GM12801 (cell line): Measurements from ENCODE around the gene ETV3L.

Experiments used
- TF ChIP-seq, protein P1 (sequence below): IDR thresholded peaks from one replicate; pipeline ENCODE4 v1.5.1; 2011; ENCODE audit warnings: control low read depth; ENCODE audit not compliant: insufficient read length; ENCODE audit errors: extremely low read depth

Gene ETV3L

DNA sequence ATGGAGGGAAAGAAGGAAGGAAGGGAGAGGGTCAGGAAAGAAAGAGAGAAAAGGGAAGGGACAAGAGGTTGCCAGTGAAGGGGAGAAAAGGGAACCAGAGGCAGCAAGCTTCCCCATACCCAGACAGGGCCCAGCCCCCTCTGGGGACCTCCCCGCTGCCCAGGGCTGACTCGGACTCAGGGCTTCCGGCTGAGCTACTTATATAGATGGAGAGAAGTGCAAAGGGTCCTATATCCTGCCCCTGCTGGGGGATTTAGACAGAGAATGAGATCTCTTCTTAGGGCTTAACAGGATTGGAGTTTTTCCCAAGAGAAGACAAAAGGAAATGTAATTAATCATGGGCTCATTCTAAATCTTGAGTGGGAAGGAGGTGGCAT is at the start of gene ETV3L:
Gene ETV3L, minus strand, starts transcription at position 176 of the 377 bp plus-strand sequence. CDS start 285 bp downstream, outside the sequence.
- TF ChIP-seq, protein P1, sequence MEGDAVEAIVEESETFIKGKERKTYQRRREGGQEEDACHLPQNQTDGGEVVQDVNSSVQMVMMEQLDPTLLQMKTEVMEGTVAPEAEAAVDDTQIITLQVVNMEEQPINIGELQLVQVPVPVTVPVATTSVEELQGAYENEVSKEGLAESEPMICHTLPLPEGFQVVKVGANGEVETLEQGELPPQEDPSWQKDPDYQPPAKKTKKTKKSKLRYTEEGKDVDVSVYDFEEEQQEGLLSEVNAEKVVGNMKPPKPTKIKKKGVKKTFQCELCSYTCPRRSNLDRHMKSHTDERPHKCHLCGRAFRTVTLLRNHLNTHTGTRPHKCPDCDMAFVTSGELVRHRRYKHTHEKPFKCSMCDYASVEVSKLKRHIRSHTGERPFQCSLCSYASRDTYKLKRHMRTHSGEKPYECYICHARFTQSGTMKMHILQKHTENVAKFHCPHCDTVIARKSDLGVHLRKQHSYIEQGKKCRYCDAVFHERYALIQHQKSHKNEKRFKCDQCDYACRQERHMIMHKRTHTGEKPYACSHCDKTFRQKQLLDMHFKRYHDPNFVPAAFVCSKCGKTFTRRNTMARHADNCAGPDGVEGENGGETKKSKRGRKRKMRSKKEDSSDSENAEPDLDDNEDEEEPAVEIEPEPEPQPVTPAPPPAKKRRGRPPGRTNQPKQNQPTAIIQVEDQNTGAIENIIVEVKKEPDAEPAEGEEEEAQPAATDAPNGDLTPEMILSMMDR = no peak

DNA sequence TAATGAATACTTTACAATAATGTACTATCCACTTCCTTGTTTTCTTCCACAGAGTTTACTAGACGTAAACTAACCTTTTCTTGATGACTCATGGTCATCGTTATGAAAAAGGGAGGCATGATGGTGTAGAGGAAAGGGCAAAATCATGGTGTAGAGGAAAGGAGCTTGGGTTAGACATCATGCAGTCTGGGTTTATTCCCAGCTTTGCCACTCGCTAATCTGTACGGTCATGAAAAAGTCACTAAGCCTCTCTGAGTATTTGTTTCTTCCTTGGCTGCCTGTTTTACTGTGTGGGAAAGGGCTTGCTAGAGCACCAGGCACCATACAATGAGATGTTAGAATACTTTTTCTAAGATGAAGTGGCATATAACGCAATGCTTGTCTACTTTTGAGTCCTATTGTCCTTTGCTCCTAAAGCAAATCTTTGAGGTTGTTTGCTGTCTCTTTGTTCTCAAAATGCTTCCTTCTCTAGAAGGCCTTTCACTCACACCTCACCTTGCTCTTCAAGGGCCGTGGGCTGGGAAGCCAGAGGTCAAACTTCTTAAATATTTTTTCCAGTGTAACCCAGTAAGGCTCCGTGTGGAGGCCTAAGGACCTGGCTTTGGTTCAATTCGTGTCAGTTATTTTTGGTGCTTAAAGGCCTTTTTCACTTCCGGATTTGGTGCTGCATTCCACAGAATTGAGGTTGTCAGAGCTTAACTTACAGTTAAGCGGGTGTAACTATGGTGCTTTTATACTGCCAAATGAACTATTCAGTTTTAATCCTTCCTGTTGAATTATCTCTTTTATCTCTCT is 48.5 kb upstream of the ETV3L start:
- TF ChIP-seq, protein P1 = no peak

DNA sequence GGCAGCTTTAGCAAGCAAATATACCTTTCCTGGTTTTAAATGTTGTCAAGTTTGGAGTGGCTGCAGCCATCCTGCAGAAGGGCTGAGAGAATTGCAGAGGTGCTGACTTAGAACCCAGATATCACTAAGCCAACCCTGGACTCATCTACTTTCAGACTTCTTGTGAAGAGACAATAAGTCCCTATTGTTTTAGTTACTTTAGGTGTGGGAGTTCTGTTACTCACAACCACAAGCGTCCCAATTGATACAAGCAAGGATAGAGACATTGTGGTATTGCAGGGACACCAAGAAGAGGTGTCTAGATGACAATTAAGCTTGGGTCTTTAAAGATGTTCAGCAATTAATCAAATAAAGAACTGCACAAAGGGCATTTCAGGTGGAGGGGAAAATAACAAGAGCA is 47.4 kb upstream of the ETV3L start:
- TF ChIP-seq, protein P1 = no peak

DNA sequence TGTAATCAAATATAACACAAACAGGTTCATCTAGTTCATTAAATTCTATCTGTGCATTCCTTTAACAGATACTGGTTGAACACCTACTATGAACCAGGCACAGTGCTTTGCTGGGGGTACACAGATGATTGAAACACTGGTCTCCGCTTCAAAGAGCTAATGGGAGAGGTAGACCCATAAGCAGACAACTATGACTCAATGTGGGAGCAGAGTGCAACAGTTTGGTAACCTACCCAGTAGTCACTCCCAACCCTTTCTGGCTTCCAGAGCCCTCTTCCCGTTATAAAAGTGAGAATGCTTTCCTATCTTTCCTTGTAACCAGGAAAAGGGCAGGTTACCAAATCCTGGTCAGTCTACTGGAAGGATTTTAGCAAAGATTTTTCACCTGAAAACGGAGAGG is 46.6 kb upstream of the ETV3L start:
- TF ChIP-seq, protein P1 = no peak

DNA sequence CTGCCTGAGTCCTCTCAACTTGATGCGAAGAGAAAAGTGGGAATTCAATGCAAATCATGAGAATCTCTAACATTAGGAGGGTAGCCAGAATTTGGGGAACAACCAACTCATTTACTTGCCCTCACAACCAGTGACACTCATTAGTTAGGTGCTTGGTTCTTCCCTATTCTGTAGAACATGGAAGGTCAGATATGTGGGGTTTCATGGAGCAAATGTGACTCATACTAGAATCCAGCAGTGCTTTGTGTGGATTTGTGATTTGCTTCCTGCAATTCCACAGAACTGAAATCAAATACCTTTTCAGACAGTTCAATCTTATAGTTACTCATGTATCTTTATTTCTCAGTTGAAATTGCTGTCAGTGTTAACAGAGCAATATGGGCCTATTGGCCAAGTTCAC is 45.5 kb upstream of the ETV3L start:
- TF ChIP-seq, protein P1 = no peak

DNA sequence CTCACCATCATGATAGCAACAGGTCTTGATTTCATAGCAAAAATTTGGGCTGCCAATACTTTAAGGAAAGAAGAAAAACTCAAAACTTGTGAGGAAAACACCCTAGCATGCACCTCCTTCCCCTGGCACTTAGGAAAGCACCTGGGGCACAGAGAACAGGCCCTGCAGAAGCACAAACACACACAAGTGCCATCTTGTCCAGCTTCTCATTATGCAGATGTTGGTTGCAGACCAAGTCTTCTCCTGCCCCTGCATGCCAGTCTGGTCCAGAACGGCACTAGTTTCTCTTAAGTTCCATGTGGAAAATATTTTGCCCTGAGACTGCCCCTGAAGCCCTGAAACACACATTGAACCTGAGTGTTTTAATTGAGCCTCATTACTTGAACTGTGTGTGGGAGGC is 44.9 kb upstream of the ETV3L start:
- TF ChIP-seq, protein P1 = no peak

DNA sequence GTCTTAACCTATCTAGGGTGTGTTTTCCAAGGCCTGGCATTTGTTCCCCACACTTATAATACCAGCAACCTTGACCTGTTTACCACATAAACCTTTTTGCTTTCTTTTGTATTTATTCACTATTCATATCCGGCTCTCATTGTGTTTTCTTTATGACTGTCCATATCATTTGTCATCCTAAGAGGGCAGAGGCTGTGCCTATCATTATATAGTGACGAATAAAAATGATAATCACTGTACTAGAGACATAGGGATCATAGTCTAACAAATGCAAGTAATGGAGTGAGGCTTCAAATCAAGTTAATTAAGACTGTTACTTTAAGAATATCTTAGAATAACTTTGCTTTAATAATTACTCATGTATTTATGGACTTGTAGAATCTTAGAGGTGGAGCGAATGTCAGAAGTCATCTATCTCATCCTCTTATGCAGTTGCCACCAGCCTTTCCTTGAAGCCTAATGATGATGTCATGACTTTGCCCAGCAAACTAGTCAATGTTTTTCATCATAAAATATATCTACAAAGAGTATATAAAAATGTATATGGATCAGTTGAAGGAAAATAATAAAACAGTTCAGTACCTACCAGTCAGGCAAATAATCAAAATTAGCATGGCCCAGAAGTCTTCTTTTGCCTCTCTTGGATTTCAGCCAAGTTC is 43.3 kb upstream of the ETV3L start:
- TF ChIP-seq, protein P1 = no peak
